ENCODE data around the gene RSPH10B. TPM values are rescaled to one million over a fixed set of nuclear protein-coding genes. Genes with fewer than 3 reads are reported as not detected.
"Not testable (repeated sequence)": the region's sequence is repeated elsewhere in the genome, so short reads cannot be mapped to it uniquely, and the experiment has no call there.

Gene RSPH10B
- total RNA-seq, 1 donor from 2014 or later: not detected

DNA sequence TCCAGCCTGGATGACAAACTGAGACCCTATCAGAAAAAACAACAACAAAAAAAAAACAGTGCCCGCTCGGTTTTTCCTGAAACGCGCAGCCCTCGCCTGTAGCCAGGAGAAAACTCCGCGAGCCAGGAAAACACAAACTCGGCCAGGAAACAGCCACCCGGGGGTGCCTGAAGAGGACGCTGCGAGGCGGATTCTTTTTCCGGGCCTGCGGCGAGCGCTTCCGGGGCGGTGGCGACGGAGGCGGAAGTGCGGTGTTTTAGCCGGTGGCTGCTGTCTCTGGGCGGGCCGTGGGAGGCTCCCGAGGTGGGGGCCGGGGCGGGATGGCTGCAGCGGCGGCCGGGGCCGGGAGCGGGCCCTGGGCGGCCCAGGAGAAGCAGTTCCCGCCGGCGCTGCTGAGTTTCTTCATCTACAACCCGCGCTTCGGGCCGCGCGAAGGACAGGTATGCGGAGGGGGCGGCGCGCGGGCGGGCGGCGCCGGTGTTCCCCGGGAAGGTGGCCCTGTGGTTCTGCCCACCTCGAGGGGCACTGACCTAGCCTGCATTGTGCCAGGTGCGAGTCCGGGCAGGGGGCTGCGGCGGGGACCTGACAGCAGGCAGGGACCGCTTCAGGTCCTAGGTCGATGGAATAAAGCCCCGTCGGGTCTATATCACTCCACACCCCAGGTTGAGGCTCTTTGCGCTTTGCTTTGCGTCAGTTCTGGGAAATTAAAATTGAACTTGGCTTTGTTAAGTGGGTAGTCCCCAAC lies 71.8 kb downstream of the RSPH10B start, which contains the start of gene CCZ1:
CCZ1 (plus strand) TSS at position 254 of the 745 bp plus-strand sequence; CDS start at position 321, 67 bp downstream.
- peak in 1 of 2 donors; percentile 82 for DNase-seq (ENCODE audit: low spot score in 2 of 2)
- H3K4me3 ChIP-seq: peak within 1 kb of the TSS; percentile 46 to 64
- H3K36me3 ChIP-seq; H3K4me1 ChIP-seq; H3K27me3 ChIP-seq; intact Hi-C loops (cut with DNase I); H3K9me3 ChIP-seq: not testable (repeated sequence)
- H3K27ac ChIP-seq: peak within 1 kb of the TSS; percentile 41 to 80
- TF ChIP-seq, protein P1, sequence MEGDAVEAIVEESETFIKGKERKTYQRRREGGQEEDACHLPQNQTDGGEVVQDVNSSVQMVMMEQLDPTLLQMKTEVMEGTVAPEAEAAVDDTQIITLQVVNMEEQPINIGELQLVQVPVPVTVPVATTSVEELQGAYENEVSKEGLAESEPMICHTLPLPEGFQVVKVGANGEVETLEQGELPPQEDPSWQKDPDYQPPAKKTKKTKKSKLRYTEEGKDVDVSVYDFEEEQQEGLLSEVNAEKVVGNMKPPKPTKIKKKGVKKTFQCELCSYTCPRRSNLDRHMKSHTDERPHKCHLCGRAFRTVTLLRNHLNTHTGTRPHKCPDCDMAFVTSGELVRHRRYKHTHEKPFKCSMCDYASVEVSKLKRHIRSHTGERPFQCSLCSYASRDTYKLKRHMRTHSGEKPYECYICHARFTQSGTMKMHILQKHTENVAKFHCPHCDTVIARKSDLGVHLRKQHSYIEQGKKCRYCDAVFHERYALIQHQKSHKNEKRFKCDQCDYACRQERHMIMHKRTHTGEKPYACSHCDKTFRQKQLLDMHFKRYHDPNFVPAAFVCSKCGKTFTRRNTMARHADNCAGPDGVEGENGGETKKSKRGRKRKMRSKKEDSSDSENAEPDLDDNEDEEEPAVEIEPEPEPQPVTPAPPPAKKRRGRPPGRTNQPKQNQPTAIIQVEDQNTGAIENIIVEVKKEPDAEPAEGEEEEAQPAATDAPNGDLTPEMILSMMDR (IDR thresholded peaks at IDR 0.05): peak in 1 of 3 experiments; percentile 24

DNA sequence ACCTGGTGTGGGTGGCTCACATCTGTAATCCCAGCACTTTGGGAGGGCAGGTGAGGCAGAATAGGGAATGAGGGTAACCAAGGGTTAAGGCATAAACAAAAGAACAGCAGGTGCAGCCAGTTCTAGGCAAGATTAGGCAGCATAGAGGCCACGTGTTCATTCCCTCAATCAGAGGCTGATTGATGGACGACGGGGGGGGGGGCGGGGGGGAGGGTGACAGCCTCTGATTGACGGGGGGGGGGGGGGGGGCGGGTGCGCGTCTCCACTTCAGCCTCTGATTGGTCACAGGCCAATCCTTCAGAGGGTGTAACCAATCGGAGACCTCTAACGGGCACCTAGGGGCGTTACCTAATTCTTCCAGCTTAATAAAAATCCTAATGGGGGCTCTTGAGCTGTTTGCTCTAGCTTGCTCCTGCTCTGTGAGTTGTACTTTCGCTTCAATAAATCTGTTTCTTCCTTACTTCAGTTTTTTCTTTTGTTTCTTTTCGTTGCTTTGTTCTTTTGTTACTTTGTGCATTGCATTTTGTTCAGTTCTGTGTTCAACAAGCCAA lies 73.0 kb downstream of the RSPH10B start:
- H3K4me3 ChIP-seq; H3K27me3 ChIP-seq; intact Hi-C loops (cut with DNase I): not testable (repeated sequence)

DNA sequence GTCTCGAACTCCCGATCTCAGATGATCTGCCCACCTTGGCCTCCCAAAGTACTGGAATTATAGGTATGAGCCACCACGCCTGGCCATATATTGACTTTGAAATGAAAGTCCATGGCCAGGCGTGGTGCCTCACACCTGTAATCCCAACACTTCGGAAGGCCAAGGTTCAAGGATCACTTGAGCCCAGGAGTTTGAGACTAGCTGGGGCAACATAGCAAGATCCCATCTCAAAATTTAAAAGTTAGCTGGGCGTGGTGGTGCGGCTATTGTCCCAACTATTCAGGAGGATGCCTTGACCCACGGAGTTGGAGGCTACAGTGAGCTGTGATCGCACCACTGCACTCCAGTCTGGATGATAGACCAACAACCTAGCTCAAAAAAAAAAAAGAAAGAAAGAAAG lies 78.0 kb downstream of the RSPH10B start:
- no peak for DNase-seq (ENCODE audit: low spot score in 2 of 2)
- no peaks in the 10 kb centered on the region for H3K27me3 ChIP-seq
- H3K27ac ChIP-seq: peak overlapping the region; percentile 18 to 43
- H3K36me3 ChIP-seq: no peaks in the 10 kb centered on the region
- H3K4me1 ChIP-seq: peaks cover 0 to 7% of the 10 kb centered on the region in 2 donors
- no peak overlapping the region for H3K4me3 ChIP-seq
- TF ChIP-seq, protein P1 (IDR thresholded peaks at IDR 0.05): no peak
- intact Hi-C loops (cut with DNase I): no loop called here
- H3K9me3 ChIP-seq: no peaks in the 10 kb centered on the region

More for the DNA sequence above, 73.0 kb downstream of the RSPH10B start:
- H3K27ac ChIP-seq; H3K36me3 ChIP-seq; DNase-seq (ENCODE audit: low spot score in 2 of 2); H3K4me1 ChIP-seq; H3K9me3 ChIP-seq: not testable (repeated sequence)

DNA sequence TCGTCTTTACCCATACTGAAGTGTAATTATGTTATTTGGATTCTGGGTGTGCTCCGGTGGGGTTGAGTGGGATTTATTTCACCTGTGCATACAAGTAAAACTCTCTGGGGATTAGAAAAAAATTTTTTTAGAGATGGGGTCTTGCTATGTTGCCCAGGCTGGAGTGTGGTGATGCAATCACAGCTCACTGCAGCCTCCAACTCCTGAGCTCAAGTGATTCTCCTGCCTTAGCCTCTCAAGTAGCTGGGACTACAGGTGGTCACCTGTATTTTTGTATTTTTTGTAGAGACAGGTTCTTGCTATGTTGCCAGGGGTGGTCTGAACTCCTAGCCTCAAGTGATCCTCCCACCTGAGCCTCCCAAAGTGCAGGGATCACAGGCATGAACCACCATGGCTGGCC lies 80.2 kb downstream of the RSPH10B start:
- H3K27ac ChIP-seq; H3K4me1 ChIP-seq; H3K36me3 ChIP-seq; H3K4me3 ChIP-seq; H3K27me3 ChIP-seq; intact Hi-C loops (cut with DNase I); DNase-seq (ENCODE audit: low spot score in 2 of 2); H3K9me3 ChIP-seq: not testable (repeated sequence)

DNA sequence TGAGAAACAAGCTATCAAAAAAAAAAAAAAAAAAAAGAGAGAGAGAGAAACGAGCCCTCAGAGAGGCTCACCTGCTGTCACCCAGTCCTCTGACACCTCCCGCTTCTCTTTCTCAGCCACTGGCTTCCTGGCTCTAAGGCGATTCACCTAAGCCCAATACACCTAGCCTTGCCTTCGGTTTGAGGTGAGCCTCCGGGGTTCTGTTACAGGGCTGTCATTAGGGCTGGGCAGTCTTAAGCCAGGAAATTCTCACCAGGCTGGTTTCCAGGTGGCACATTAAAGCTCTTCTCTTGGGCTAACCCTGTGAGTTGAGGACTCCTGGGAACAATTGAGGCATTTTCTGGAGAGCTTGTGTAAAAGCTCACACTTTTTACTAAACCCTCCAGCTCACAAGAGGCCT lies 82.5 kb downstream of the RSPH10B start:
- H3K36me3 ChIP-seq; H3K4me1 ChIP-seq; intact Hi-C loops (cut with DNase I); H3K27ac ChIP-seq; H3K27me3 ChIP-seq; H3K4me3 ChIP-seq; H3K9me3 ChIP-seq; DNase-seq (ENCODE audit: low spot score in 2 of 2): not testable (repeated sequence)

DNA sequence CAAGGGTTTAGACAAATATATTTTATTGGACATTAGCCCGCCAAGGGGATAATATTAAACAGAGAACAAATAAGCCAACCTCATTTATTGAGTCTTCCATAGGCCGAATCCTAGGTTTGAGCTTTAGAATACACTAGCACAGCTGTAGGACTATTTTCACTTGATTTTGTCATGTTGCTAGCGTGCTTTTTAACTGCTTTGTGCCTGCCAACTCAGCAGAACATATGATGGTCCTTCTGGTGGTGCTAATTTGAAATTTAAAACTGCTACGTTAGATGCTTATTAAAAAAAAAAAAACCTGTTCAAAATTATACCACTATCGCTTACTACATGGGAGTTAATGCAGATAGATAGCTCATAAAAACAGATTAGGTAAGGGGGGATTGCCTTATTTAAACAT lies 86.1 kb downstream of the RSPH10B start:
- H3K4me3 ChIP-seq; intact Hi-C loops (cut with DNase I); H3K9me3 ChIP-seq: not testable (repeated sequence)

DNA sequence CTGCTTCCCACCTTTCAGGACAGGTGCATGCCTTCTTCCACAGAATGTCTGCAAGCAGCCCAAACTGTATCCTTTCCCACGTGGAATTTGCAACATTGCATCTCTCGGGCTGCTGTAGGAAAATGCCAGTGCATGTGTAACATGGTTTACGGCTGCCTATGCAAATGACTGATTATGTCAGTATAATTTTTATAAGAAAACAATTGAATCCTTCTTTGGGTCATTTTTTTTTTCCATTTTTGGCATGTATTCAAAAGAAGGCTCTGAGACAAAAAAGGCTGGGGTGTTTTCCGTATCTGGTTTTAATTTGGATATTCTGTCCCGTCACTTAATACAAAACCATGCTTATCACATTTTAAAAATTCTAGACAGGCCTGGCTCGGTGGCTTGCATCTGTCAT lies 90.4 kb downstream of the RSPH10B start:
- intact Hi-C loops (cut with DNase I): not testable (repeated sequence)

More for the DNA sequence above, 86.1 kb downstream of the RSPH10B start:
- H3K27ac ChIP-seq; H3K27me3 ChIP-seq; H3K4me1 ChIP-seq; DNase-seq (ENCODE audit: low spot score in 2 of 2); H3K36me3 ChIP-seq: not testable (repeated sequence)

DNA sequence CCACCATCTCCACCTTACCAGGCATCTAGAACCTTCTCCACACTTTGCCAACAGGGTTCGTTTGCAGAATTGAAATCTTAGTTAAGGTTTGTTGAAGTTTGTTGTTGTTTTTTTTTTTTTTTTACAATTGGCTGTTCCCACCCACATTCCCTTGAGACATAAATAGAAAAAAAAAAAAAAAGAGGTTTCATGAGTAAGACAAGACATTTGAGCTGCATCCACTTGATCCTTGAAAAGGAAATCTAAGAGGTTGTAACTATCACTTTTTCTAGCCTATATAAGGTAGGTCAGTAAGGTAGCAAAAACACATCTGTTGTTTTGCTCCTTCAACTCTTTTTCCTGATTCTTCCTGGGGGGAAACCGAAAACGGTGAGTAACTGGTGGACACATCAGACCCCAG lies 90.9 kb downstream of the RSPH10B start:
- intact Hi-C loops (cut with DNase I); H3K4me3 ChIP-seq; DNase-seq (ENCODE audit: low spot score in 2 of 2); H3K36me3 ChIP-seq; H3K4me1 ChIP-seq; H3K27me3 ChIP-seq; H3K27ac ChIP-seq; H3K9me3 ChIP-seq: not testable (repeated sequence)

More for the DNA sequence above, 90.4 kb downstream of the RSPH10B start:
- H3K36me3 ChIP-seq; H3K4me1 ChIP-seq; H3K27ac ChIP-seq; DNase-seq (ENCODE audit: low spot score in 2 of 2); H3K27me3 ChIP-seq; H3K9me3 ChIP-seq; H3K4me3 ChIP-seq: not testable (repeated sequence)

Other genes starting within 250 kb of the RSPH10B start
- gene RNF216, start 189.0 kb downstream of the RSPH10B start, total RNA-seq: 20.6 TPM
- gene OCM, start 89.9 kb downstream of the RSPH10B start, total RNA-seq: not detected
- 8.2 TPM for gene CCZ1, start 72.0 kb downstream of the RSPH10B start, total RNA-seq
- gene PMS2, start 38.4 kb upstream of the RSPH10B start, total RNA-seq: 13.2 TPM
- gene AIMP2, start 38.6 kb upstream of the RSPH10B start, total RNA-seq: 19.4 TPM
- gene ANKRD61, start 60.7 kb upstream of the RSPH10B start, total RNA-seq: not detected
- 310 TPM for gene EIF2AK1, start 88.5 kb upstream of the RSPH10B start, total RNA-seq
- 1.5 TPM for gene USP42, start 134.3 kb upstream of the RSPH10B start, total RNA-seq

All from ascending aorta (tissue), 2 donors.